Esophagus squamous epithelium (tissue), 4 donors: Measurements from ENCODE around the gene XPO1.

Source experiments
- POLR2A ChIP-seq, 4 donors: fragments of 450-650 bp; IDR thresholded peaks; one replicate each; pipeline ENCODE4 v1.6.1; 2017; ENCODE audit warnings: antibody characterized with exemption in 4 of 4, mild to moderate bottlenecking in 4 of 4, moderate library complexity in 3 of 4
- TF ChIP-seq, protein P1 (sequence below), 6 experiments: fragments of 450-650 bp in 4 of 6; fragments of 200-600 bp in 2 of 6; sonication (generic) in 2 of 6; IDR thresholded peaks; one replicate each; pipeline ENCODE4 v1.5.1; 2016 to 2019; ENCODE audit warnings: antibody characterized with exemption in 6 of 6, mild to moderate bottlenecking in 4 of 6, moderate library complexity in 4 of 6

GRCh38 chr2:61581716-61582115, 43.6 kb upstream of the XPO1 start:
- TF ChIP-seq, protein P1, sequence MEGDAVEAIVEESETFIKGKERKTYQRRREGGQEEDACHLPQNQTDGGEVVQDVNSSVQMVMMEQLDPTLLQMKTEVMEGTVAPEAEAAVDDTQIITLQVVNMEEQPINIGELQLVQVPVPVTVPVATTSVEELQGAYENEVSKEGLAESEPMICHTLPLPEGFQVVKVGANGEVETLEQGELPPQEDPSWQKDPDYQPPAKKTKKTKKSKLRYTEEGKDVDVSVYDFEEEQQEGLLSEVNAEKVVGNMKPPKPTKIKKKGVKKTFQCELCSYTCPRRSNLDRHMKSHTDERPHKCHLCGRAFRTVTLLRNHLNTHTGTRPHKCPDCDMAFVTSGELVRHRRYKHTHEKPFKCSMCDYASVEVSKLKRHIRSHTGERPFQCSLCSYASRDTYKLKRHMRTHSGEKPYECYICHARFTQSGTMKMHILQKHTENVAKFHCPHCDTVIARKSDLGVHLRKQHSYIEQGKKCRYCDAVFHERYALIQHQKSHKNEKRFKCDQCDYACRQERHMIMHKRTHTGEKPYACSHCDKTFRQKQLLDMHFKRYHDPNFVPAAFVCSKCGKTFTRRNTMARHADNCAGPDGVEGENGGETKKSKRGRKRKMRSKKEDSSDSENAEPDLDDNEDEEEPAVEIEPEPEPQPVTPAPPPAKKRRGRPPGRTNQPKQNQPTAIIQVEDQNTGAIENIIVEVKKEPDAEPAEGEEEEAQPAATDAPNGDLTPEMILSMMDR (IDR thresholded peaks at IDR 0.05) = no peak
- no peak for TF ChIP-seq POLR2A (IDR thresholded peaks at IDR 0.05)
